ENCODE measurements around the gene EMP2.

- no peak for TF ChIP-seq POLR2AphosphoS5 (IDR thresholded peaks at IDR 0.05; ENCODE audit: low read depth, low read length)
- no peak for TF ChIP-seq POLR2A (IDR thresholded peaks at IDR 0.05; ENCODE audit: low read depth, low read length)
Observed at GRCh38 chr16:10561425-10561824, 19.0 kb downstream of the EMP2 start.
